ENCODE data around the gene RAD51B. TPM values are rescaled to one million over a fixed set of nuclear protein-coding genes. Genes with fewer than 3 reads are reported as not detected.

Gene RAD51B
- total RNA-seq, 1 experiment from 2014 or later: 10.8 TPM

DNA sequence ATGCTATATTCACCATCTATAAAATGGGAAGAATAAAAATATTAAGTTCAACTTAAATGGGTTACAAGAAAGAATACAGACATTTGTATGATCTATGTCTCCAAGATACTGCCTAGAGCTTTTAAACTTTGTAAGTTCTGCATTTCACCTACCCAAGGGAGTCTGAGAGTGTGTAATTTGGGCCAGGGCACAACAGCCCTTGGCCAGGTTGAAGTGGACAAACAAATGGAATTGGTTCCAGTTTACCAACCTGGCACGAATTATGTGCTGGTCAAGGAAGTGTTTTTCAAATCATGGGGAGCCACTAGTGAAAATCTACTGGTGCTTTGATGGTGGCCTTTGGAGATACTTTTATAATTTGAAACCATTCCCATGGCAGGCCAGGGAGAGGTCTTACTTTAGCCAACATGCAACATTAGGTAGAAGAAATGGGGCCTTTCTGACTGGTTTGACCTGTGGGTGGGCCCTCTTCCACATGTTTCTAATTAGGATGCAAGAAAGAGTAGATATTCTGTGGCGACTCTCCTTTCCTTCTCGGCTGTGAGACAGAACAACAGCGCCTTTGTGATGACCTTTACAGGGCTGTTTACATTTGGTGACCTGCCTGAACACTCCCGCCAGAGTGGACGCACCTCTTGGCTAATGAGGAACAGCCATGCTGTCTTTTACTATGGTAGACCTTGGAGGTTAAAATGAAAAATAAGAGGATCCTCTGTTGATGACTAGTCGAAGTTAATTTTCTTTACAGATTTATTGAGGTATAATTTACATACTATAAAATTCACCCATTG, 496.7 kb downstream of the RAD51B start:
- Histone ChIP-seq H4K20me1 (ENCODE audit: low read length) (no peaks in the 10 kb centered on the region), H3K36me3 (ENCODE audit: low read depth, low read length) (no peaks in the 10 kb centered on the region), H3K4me2 (ENCODE audit: low read length) (no peak overlapping the region), H3K4me3 (ENCODE audit: low read length) (no peak overlapping the region), H3K27ac (ENCODE audit: low read length) (no peak overlapping the region), H3K79me2 (ENCODE audit: low read length) (no peaks in the 10 kb centered on the region), H3K27me3 (ENCODE audit: low read length) (no peaks in the 10 kb centered on the region), H3F3A (ENCODE audit: low read length, unreplicated experiment) (no peaks in the 10 kb centered on the region), H3K9ac (ENCODE audit: low read length) (no peak overlapping the region), H3K9me2 (replicated peaks; ENCODE audit: low read length) (no peaks in the 10 kb centered on the region), H3K4me1 (ENCODE audit: insufficient read depth, low read length) (no peaks in the 10 kb centered on the region), H3K9me3 (ENCODE audit: low read length) (no peaks in the 10 kb centered on the region), H2AFZ (ENCODE audit: low read length) (no peak overlapping the region)
- no peak for ATAC-seq
- no TSS peak for BruUV-seq (replicated peaks)
- ChIA-PET POLR2A (ENCODE audit: unreplicated experiment) (no interaction called here), CTCF (no interaction called here)
- no peak for DNase-seq
- no peak for TF ChIP-seq EZH2phosphoT487 (IDR thresholded peaks at IDR 0.05; ENCODE audit: borderline replicate concordance, low read length)
- TF ChIP-seq EZH2 (IDR thresholded peaks at IDR 0.05; ENCODE audit: low read length, unreplicated experiment): no peak
- TF ChIP-seq, protein P1, sequence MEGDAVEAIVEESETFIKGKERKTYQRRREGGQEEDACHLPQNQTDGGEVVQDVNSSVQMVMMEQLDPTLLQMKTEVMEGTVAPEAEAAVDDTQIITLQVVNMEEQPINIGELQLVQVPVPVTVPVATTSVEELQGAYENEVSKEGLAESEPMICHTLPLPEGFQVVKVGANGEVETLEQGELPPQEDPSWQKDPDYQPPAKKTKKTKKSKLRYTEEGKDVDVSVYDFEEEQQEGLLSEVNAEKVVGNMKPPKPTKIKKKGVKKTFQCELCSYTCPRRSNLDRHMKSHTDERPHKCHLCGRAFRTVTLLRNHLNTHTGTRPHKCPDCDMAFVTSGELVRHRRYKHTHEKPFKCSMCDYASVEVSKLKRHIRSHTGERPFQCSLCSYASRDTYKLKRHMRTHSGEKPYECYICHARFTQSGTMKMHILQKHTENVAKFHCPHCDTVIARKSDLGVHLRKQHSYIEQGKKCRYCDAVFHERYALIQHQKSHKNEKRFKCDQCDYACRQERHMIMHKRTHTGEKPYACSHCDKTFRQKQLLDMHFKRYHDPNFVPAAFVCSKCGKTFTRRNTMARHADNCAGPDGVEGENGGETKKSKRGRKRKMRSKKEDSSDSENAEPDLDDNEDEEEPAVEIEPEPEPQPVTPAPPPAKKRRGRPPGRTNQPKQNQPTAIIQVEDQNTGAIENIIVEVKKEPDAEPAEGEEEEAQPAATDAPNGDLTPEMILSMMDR (conservative IDR thresholded peaks at IDR 0.05; ENCODE audit: low read depth, low read length): no peak
- intact Hi-C loops (cut with micrococcal nuclease): no loop called here

DNA sequence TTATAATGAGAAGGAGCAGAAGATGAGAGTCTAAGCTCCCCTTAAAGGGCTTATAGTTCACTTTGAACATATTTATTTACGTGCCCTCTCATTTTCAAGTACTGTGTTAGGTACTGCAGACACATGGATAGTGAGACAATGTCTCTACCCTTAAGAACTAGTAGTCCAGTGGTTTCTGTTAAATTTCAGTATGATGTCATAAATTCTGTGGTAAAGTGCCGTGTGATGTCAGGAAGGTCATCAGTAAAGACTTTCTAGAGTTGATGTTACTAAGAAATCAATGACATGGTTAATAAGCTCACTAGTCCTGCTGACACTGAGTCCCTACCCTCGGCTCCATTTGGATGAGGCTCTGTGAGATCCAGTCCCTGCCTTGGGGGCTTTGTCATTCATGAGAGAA, 497.7 kb downstream of the RAD51B start:
- H3F3A ChIP-seq (ENCODE audit: low read length, unreplicated experiment): no peaks in the 10 kb centered on the region
- H3K4me1 ChIP-seq (ENCODE audit: insufficient read depth, low read length): no peaks in the 10 kb centered on the region
- POLR2A ChIA-PET (ENCODE audit: unreplicated experiment): interaction anchor here (0.5 kb wide), 1 partner anchor 1248 kb away, joined by 5 read pairs; no protein-coding TSS in a partner anchor
- no peak overlapping the region for H3K27ac ChIP-seq (ENCODE audit: low read length)
- CTCF ChIA-PET: no interaction called here
- H3K27me3 ChIP-seq (ENCODE audit: low read length): no peaks in the 10 kb centered on the region
- H3K9me3 ChIP-seq (ENCODE audit: low read length): no peaks in the 10 kb centered on the region
- H2AFZ ChIP-seq (ENCODE audit: low read length): no peak overlapping the region
- H3K9me2 ChIP-seq (replicated peaks; ENCODE audit: low read length): no peaks in the 10 kb centered on the region
- H3K36me3 ChIP-seq (ENCODE audit: low read depth, low read length): no peaks in the 10 kb centered on the region
- H3K79me2 ChIP-seq (ENCODE audit: low read length): no peaks in the 10 kb centered on the region
- H3K9ac ChIP-seq (ENCODE audit: low read length): no peak overlapping the region
- intact Hi-C loops (cut with micrococcal nuclease): no loop called here
- H3K4me3 ChIP-seq (ENCODE audit: low read length): no peak overlapping the region
- ATAC-seq: no peak
- no peaks in the 10 kb centered on the region for H4K20me1 ChIP-seq (ENCODE audit: low read length)
- H3K4me2 ChIP-seq (ENCODE audit: low read length): no peak overlapping the region
- no peak for DNase-seq
- no TSS peak for BruUV-seq (replicated peaks)
- TF ChIP-seq EZH2 (IDR thresholded peaks at IDR 0.05; ENCODE audit: low read length, unreplicated experiment) (no peak), EZH2phosphoT487 (IDR thresholded peaks at IDR 0.05; ENCODE audit: borderline replicate concordance, low read length) (no peak)
- TF ChIP-seq, protein P1 (conservative IDR thresholded peaks at IDR 0.05; ENCODE audit: low read depth, low read length): no peak

DNA sequence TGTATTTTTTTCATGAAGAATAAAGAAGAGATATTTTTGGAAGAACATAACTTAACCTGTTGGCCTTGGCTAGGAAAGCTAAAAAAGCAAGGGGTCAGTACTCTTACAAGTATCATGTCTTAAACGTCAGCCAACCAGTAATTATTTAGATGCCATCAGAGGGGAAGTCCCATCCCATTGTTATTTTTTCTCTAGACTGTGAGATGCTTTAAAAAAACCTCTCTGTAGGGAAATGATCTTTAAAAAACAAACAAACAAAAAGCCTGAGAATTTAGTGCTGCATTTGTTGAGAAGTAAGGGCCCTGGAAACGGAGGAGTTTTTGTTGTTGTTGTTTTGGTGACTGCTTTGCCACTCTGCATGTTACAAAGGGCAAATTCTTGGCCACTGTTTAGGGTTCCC, 499.2 kb downstream of the RAD51B start:
- POLR2A ChIA-PET (ENCODE audit: unreplicated experiment): no interaction called here
- Histone ChIP-seq H3K36me3 (ENCODE audit: low read depth, low read length) (no peaks in the 10 kb centered on the region), H3F3A (ENCODE audit: low read length, unreplicated experiment) (no peaks in the 10 kb centered on the region), H3K27ac (ENCODE audit: low read length) (no peak overlapping the region), H2AFZ (ENCODE audit: low read length) (no peak overlapping the region), H4K20me1 (ENCODE audit: low read length) (no peaks in the 10 kb centered on the region), H3K4me1 (ENCODE audit: insufficient read depth, low read length) (no peaks in the 10 kb centered on the region), H3K9ac (ENCODE audit: low read length) (no peak overlapping the region), H3K4me3 (ENCODE audit: low read length) (no peak overlapping the region), H3K27me3 (ENCODE audit: low read length) (no peaks in the 10 kb centered on the region), H3K9me3 (ENCODE audit: low read length) (no peaks in the 10 kb centered on the region), H3K4me2 (ENCODE audit: low read length) (no peak overlapping the region), H3K9me2 (replicated peaks; ENCODE audit: low read length) (no peaks in the 10 kb centered on the region), H3K79me2 (ENCODE audit: low read length) (no peaks in the 10 kb centered on the region)
- intact Hi-C loops (cut with micrococcal nuclease): no loop called here
- DNase-seq (no peak), ATAC-seq (no peak)
- CTCF ChIA-PET: no interaction called here
- no TSS peak for BruUV-seq (replicated peaks)
- TF ChIP-seq EZH2 (IDR thresholded peaks at IDR 0.05; ENCODE audit: low read length, unreplicated experiment): no peak
- no peak for TF ChIP-seq EZH2phosphoT487 (IDR thresholded peaks at IDR 0.05; ENCODE audit: borderline replicate concordance, low read length)
- TF ChIP-seq, protein P1 (conservative IDR thresholded peaks at IDR 0.05; ENCODE audit: low read depth, low read length): no peak

Data from PC-3 (cell line).